ENCODE data around the gene WRAP53.

WRAP53 gene

GRCh38 chr17:7739746-7740145 lies 51.5 kb downstream of the WRAP53 start:
- ATAC-seq, result no peak
- TF ChIP-seq TSHZ2 (CRISPR knock-in tag; IDR thresholded peaks at IDR 0.05) (no peak), PATZ1 (CRISPR knock-in tag; IDR thresholded peaks at IDR 0.05; ENCODE audit: borderline replicate concordance) (no peak), ZFP30 (CRISPR knock-in tag; IDR thresholded peaks at IDR 0.05) (no peak), ISL1 (CRISPR knock-in tag; IDR thresholded peaks at IDR 0.05) (no peak), CSRNP3 (CRISPR knock-in tag; IDR thresholded peaks at IDR 0.05) (no peak), ZNF8 (CRISPR knock-in tag; IDR thresholded peaks at IDR 0.05) (no peak)

GRCh38 chr17:7740481-7741001 lies 52.3 kb downstream of the WRAP53 start:
- ATAC-seq, result no peak
- no peak for TF ChIP-seq GLIS3 (CRISPR knock-in tag; IDR thresholded peaks at IDR 0.05)
- no peak for TF ChIP-seq ZNF8 (CRISPR knock-in tag; IDR thresholded peaks at IDR 0.05)
- TF ChIP-seq RARB (CRISPR knock-in tag; IDR thresholded peaks at IDR 0.05), result no peak
- no peak for TF ChIP-seq CSDC2 (CRISPR knock-in tag; IDR thresholded peaks at IDR 0.05)
- no peak for TF ChIP-seq BACH2 (CRISPR knock-in tag; IDR thresholded peaks at IDR 0.05; ENCODE audit: borderline replicate concordance)
- no peak for TF ChIP-seq ZFP3 (CRISPR knock-in tag; IDR thresholded peaks at IDR 0.05)
- TF ChIP-seq ARNTL (CRISPR knock-in tag; IDR thresholded peaks at IDR 0.05; ENCODE audit: borderline replicate concordance, low read depth), result no peak
- no peak for TF ChIP-seq PATZ1 (CRISPR knock-in tag; IDR thresholded peaks at IDR 0.05; ENCODE audit: borderline replicate concordance)
- TF ChIP-seq OSR1 (CRISPR knock-in tag; IDR thresholded peaks at IDR 0.05), result no peak
- no peak for TF ChIP-seq TCF4 (CRISPR knock-in tag; IDR thresholded peaks at IDR 0.05; ENCODE audit: borderline replicate concordance)
- no peak for TF ChIP-seq CREB5 (CRISPR knock-in tag; IDR thresholded peaks at IDR 0.05; ENCODE audit: low read depth)
- no peak for TF ChIP-seq SNAI2 (CRISPR knock-in tag; IDR thresholded peaks at IDR 0.05)
- no peak for TF ChIP-seq ZNF565 (CRISPR knock-in tag; conservative IDR thresholded peaks at IDR 0.05; ENCODE audit: low read depth)

GRCh38 chr17:7742729-7743128 lies 54.5 kb downstream of the WRAP53 start:
- TF ChIP-seq ARNTL (CRISPR knock-in tag; IDR thresholded peaks at IDR 0.05; ENCODE audit: borderline replicate concordance, low read depth) (no peak), ZC3H10 (CRISPR knock-in tag; IDR thresholded peaks at IDR 0.05) (no peak), TCF4 (CRISPR knock-in tag; IDR thresholded peaks at IDR 0.05; ENCODE audit: borderline replicate concordance) (no peak), POU6F1 (CRISPR knock-in tag; IDR thresholded peaks at IDR 0.05; ENCODE audit: borderline replicate concordance, low read depth) (no peak), BACH2 (CRISPR knock-in tag; IDR thresholded peaks at IDR 0.05; ENCODE audit: borderline replicate concordance) (no peak), SNAI2 (CRISPR knock-in tag; IDR thresholded peaks at IDR 0.05) (no peak), ESRRG (CRISPR knock-in tag; IDR thresholded peaks at IDR 0.05) (no peak), PPARA (CRISPR knock-in tag; IDR thresholded peaks at IDR 0.05; ENCODE audit: borderline replicate concordance) (no peak), ZNF70 (CRISPR knock-in tag; IDR thresholded peaks at IDR 0.05) (no peak), OSR1 (CRISPR knock-in tag; IDR thresholded peaks at IDR 0.05) (no peak), ZNF565 (CRISPR knock-in tag; conservative IDR thresholded peaks at IDR 0.05; ENCODE audit: low read depth) (no peak), CSRNP3 (CRISPR knock-in tag; IDR thresholded peaks at IDR 0.05) (no peak), RARB (CRISPR knock-in tag; IDR thresholded peaks at IDR 0.05) (no peak), CSDC2 (CRISPR knock-in tag; IDR thresholded peaks at IDR 0.05) (no peak), ZNF8 (CRISPR knock-in tag; IDR thresholded peaks at IDR 0.05) (no peak), GLIS3 (CRISPR knock-in tag; IDR thresholded peaks at IDR 0.05) (no peak), ZFP3 (CRISPR knock-in tag; IDR thresholded peaks at IDR 0.05) (no peak), ZFP30 (CRISPR knock-in tag; IDR thresholded peaks at IDR 0.05) (no peak)
- no peak for ATAC-seq
